ENCODE measurements around the gene CDH22. TPM values are rescaled to one million over a fixed set of nuclear protein-coding genes. Genes with fewer than 3 reads are reported as not detected.

Gene CDH22, protein sequence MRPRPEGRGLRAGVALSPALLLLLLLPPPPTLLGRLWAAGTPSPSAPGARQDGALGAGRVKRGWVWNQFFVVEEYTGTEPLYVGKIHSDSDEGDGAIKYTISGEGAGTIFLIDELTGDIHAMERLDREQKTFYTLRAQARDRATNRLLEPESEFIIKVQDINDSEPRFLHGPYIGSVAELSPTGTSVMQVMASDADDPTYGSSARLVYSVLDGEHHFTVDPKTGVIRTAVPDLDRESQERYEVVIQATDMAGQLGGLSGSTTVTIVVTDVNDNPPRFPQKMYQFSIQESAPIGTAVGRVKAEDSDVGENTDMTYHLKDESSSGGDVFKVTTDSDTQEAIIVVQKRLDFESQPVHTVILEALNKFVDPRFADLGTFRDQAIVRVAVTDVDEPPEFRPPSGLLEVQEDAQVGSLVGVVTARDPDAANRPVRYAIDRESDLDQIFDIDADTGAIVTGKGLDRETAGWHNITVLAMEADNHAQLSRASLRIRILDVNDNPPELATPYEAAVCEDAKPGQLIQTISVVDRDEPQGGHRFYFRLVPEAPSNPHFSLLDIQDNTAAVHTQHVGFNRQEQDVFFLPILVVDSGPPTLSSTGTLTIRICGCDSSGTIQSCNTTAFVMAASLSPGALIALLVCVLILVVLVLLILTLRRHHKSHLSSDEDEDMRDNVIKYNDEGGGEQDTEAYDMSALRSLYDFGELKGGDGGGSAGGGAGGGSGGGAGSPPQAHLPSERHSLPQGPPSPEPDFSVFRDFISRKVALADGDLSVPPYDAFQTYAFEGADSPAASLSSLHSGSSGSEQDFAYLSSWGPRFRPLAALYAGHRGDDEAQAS
- not detected in 2 replicates for total RNA-seq

DNA sequence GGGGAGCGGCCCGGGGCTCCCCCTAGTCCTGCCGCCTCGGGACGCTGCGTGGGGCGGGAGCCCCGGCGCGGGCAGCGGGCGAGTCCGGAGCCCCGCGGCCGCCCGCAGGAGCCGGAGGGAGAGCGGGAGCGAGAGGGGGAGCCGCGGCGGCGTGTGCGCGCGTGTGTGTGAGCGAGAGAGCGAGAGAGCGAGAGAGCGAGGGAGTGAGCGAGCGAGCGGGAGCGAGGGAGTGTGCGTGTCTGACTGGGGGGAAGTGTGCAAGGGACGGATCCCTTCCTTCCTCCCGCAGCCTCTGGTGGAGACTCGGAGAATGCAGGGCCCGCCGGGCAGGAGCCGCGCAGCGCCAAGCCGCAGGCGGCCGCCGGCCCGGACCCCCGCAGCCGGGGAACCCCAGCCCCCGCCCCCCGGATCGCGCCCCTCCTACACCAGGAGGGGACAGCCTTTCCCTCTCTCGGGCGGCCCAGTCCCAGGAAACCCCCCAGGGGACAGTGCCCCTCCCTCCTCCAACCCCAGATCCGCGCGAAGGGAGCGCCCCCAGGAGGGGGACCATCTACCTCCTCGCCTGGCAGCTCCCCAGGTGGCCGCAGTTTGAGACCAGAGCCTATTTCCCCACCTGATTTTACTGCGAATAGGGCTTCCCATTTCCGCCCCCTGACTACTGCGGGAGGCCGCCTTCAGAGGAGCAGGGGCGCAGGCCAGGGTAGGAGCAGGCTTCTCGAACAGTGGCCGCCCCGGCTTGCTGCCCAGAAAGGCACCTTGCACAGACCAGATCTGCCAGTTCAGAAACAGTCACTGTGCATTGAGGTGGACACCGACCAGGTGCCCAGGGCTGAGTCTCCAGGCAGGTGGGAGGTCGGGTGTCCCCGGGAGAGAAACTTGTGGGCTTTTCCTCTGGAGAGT is at the start of gene CDH22:
TSS of gene CDH22 (minus strand) at position 241 of the 900 bp plus-strand sequence. CDS start 57,204 bp downstream, outside the sequence.

Other genes starting within 250 kb of the CDH22 start
- 23.2 and 23.7 TPM in 2 replicates for gene NCOA5, start 218.5 kb downstream of the CDH22 start, total RNA-seq
- gene CD40, start 190.2 kb downstream of the CDH22 start, total RNA-seq = 9.5 and 11.9 TPM in 2 replicates
- 31.7 and 36.3 TPM in 2 replicates for gene ELMO2, start 98.1 kb upstream of the CDH22 start, total RNA-seq
- under 0.01 and 0.48 TPM in 2 replicates for gene ZNF334, start 205.1 kb upstream of the CDH22 start, total RNA-seq
- gene OCSTAMP, start 242.2 kb upstream of the CDH22 start, total RNA-seq = not detected in 2 replicates

Data from vein endothelial cell (primary cell).